ENCODE measurements around the gene RTF2. TPM values are rescaled to one million over a fixed set of nuclear protein-coding genes. Genes with fewer than 3 reads are reported as not detected.

The RTF2 gene
- total RNA-seq, 4 donors from 2014 or later: 46.1 to 68.6 (median 64.2) TPM

GRCh38 chr20:56422824-56423189 is 45.6 kb upstream of the RTF2 start:
- H3K36me3 ChIP-seq: no peaks in the 10 kb centered on the region
- 48 to 51% methylated on average over 4 of the region's 4 CpGs for WGBS, 2 donors
- intact Hi-C loops (cut with DNase I): no loop called here
- TF ChIP-seq POLR2A (IDR thresholded peaks at IDR 0.05) (no peak), CTCF (IDR thresholded peaks at IDR 0.05) (no peak)
- no peaks in the 10 kb centered on the region for H3K4me1 ChIP-seq
- no peak overlapping the region for H3K27ac ChIP-seq
- H3K27me3 ChIP-seq: no peaks in the 10 kb centered on the region
- no peak overlapping the region for H3K4me3 ChIP-seq (replicated peaks in 1 of 3)
- DNase-seq: no peak
- no peaks in the 10 kb centered on the region for H3K9me3 ChIP-seq

GRCh38 chr20:56423211-56423610 is 45.2 kb upstream of the RTF2 start:
- intact Hi-C loops (cut with DNase I): no loop called here
- no peak for DNase-seq
- WGBS, 2 donors: 94 to 100% methylated on average over 1 of the region's 1 CpG
- no peak for TF ChIP-seq CTCF (IDR thresholded peaks at IDR 0.05)
- no peak for TF ChIP-seq POLR2A (IDR thresholded peaks at IDR 0.05)
- Histone ChIP-seq H3K4me1 (no peaks in the 10 kb centered on the region), H3K9me3 (no peaks in the 10 kb centered on the region), H3K27ac (no peak overlapping the region), H3K27me3 (no peaks in the 10 kb centered on the region), H3K36me3 (no peaks in the 10 kb centered on the region), H3K4me3 (replicated peaks in 1 of 3) (no peak overlapping the region)

- intact Hi-C loops (cut with DNase I): no loop called here
- H3K27ac ChIP-seq: no peak overlapping the region
- H3K9me3 ChIP-seq: no peaks in the 10 kb centered on the region
- 57 to 65% methylated on average over 1 of the region's 1 CpG for WGBS, 2 donors
- H3K27me3 ChIP-seq: no peaks in the 10 kb centered on the region
- H3K4me1 ChIP-seq: no peaks in the 10 kb centered on the region
- no peaks in the 10 kb centered on the region for H3K36me3 ChIP-seq
- no peak overlapping the region for H3K4me3 ChIP-seq (replicated peaks in 1 of 3)
- no peak for DNase-seq
- TF ChIP-seq CTCF (IDR thresholded peaks at IDR 0.05) (no peak), POLR2A (IDR thresholded peaks at IDR 0.05) (no peak)
These were observed 44.5 kb upstream of the RTF2 start for GRCh38 chr20:56423886-56424285.

GRCh38 chr20:56424931-56425330 is 43.5 kb upstream of the RTF2 start:
- Histone ChIP-seq H3K9me3 (no peaks in the 10 kb centered on the region), H3K4me1 (no peaks in the 10 kb centered on the region), H3K36me3 (no peaks in the 10 kb centered on the region), H3K4me3 (replicated peaks in 1 of 3) (no peak overlapping the region), H3K27me3 (no peaks in the 10 kb centered on the region), H3K27ac (no peak overlapping the region)
- no peak for TF ChIP-seq POLR2A (IDR thresholded peaks at IDR 0.05)
- TF ChIP-seq CTCF (IDR thresholded peaks at IDR 0.05): no peak
- no peak for DNase-seq
- intact Hi-C loops (cut with DNase I): no loop called here
- 69 to 100% methylated on average over 1 of the region's 1 CpG for WGBS, 2 donors

- intact Hi-C loops (cut with DNase I): no loop called here
- H3K36me3 ChIP-seq: no peaks in the 10 kb centered on the region
- H3K4me1 ChIP-seq: no peaks in the 10 kb centered on the region
- no peaks in the 10 kb centered on the region for H3K27me3 ChIP-seq
- H3K27ac ChIP-seq: no peak overlapping the region
- H3K4me3 ChIP-seq (replicated peaks in 1 of 3): no peak overlapping the region
- no peaks in the 10 kb centered on the region for H3K9me3 ChIP-seq
- 87 to 89% methylated on average over 9 of the region's 9 CpGs for WGBS, 2 donors
- DNase-seq: no peak
- no peak for TF ChIP-seq POLR2A (IDR thresholded peaks at IDR 0.05)
- no peak for TF ChIP-seq CTCF (IDR thresholded peaks at IDR 0.05)
These were observed 42.4 kb upstream of the RTF2 start for GRCh38 chr20:56426026-56426425.
